ENCODE results near the gene YOD1.

- TF ChIP-seq CTCF (IDR thresholded peaks at IDR 0.05; ENCODE audit: low read length): no peak
- no peak for TF ChIP-seq EZH2 (IDR thresholded peaks at IDR 0.05; ENCODE audit: borderline replicate concordance, low read length)
These were observed 50.2 kb downstream of the YOD1 start for GRCh38 chr1:207000651-207001291.
